Skeletal muscle tissue (tissue), 4 donors: ENCODE measurements around the gene SCGB3A2. TPM values are rescaled to one million over a fixed set of nuclear protein-coding genes. Genes with fewer than 3 reads are reported as not detected.

Experiments
- H3K27ac ChIP-seq: one replicate; pipeline ENCODE4 v1.7.0; 2013; ENCODE audit warnings: mild to moderate bottlenecking, low read depth, low read length, inconsistent platforms
- H3K27me3 ChIP-seq, 3 donors: one replicate each; pipeline ENCODE4 v1.7.0; 2013; ENCODE audit warnings: low read length in 3 of 3; ENCODE audit not compliant: control insufficient read depth in 3 of 3, insufficient read depth in 3 of 3
- H3K36me3 ChIP-seq, 3 donors: one replicate each; pipeline ENCODE4 v1.7.0; 2013; ENCODE audit warnings: low read length in 3 of 3; ENCODE audit not compliant: control insufficient read depth in 3 of 3, insufficient read depth in 3 of 3
- H3K4me1 ChIP-seq, 3 donors: one replicate each; pipeline ENCODE4 v1.7.0; 2013; ENCODE audit warnings: low read length in 3 of 3, mild to moderate bottlenecking in 3 of 3; ENCODE audit not compliant: control insufficient read depth in 3 of 3, insufficient read depth in 3 of 3
- H3K4me3 ChIP-seq, 3 donors: one replicate each; pipeline ENCODE4 v1.7.0; 2013; ENCODE audit warnings: low read length in 3 of 3
- H3K9ac ChIP-seq, 3 donors: one replicate each; pipeline ENCODE4 v1.7.0; 2013; ENCODE audit warnings: low read length in 3 of 3, mild to moderate bottlenecking in 3 of 3, moderate library complexity in 2 of 3, low read depth in 1 of 3
- H3K9me3 ChIP-seq, 3 donors: one replicate each; pipeline ENCODE4 v1.7.0; 2013; ENCODE audit warnings: low read length in 3 of 3; ENCODE audit not compliant: control insufficient read depth in 3 of 3
- total RNA-seq: library from RNA; depleted of rRNA; stranded (reverse); fragments of >200 nt; gene quantifications from one replicate; pipeline ENCODE4 v1.2.3, GENCODE V29; 2014
- donor health status: Osteomylitis.

The SCGB3A2 gene
- total RNA-seq, 1 donor from 2014 or later = not detected

DNA sequence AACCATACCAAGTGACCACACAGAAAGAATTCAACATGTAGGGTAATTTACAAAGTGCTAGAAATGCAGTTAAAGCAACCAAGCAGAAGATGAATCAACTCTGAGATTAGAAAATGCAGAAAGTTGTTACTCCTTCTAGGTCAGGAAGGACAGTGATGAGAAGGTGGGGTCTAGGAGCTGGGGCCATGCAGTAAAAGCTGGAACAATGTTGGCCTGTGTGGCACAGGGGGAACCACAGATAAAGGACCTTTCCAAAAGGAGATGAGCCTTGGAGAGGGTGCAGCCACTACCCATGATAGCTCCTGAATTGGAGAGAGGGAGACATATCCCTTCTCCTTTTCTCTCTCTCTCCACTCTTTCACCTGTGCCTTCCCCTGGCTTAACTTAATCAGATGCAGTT, 2.4 kb upstream of the SCGB3A2 start:
- Histone ChIP-seq H3K9ac (no peak overlapping the region), H3K36me3 (no peaks in the 10 kb centered on the region), H3K9me3 (no peaks in the 10 kb centered on the region), H3K4me1 (no peaks in the 10 kb centered on the region), H3K27me3 (no peaks in the 10 kb centered on the region), H3K27ac (no peak overlapping the region), H3K4me3 (no peak overlapping the region)

DNA sequence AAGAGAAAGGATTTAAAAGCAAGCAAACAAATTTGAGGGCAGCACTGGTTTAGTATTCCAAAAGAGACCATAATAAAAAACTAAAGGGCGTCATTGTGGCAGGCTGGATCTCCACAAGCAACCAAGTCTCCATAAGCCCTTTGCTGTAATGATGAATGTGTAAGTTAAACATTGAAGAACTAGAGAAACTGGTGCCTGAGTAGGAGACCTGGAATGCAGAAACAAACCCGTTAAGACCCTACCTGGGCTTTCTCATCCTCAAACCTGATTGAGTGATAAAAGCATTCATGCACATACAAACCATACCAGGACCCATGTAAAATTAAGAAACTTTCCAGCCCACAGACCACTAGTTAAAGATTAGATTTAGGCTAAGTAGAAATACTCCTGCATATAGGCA, 1.9 kb upstream of the SCGB3A2 start:
- Histone ChIP-seq H3K4me1 (no peaks in the 10 kb centered on the region), H3K27ac (no peak overlapping the region)

DNA sequence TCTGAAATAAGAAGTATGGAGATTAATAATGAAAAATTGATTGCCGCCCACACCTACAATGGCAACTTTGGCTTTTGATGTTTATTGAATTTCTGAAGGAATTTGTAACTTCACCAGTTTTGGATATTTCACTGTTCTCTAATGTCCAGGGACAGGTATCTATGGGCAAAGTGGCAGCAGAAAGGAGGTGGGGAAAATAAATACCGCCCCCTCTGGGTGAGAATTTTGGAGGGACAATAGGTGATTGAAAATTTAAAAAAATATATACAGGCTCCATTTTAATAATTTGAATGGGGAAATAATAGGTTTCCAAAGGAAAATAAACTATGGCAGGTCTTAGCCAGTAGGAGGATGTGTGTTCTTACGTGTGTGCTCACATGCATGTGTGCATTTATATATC, 1.3 kb downstream of the SCGB3A2 start:
- no peak overlapping the region for H3K4me3 ChIP-seq
- H3K36me3 ChIP-seq = no peaks in the 10 kb centered on the region
- no peaks in the 10 kb centered on the region for H3K9me3 ChIP-seq
- H3K27ac ChIP-seq = no peak overlapping the region
- H3K4me1 ChIP-seq = no peaks in the 10 kb centered on the region
- H3K9ac ChIP-seq = no peak overlapping the region
- no peaks in the 10 kb centered on the region for H3K27me3 ChIP-seq

More for the DNA sequence above, 1.9 kb upstream of the SCGB3A2 start:
- H3K9me3 ChIP-seq = no peaks in the 10 kb centered on the region
- H3K27me3 ChIP-seq = no peaks in the 10 kb centered on the region
- no peak overlapping the region for H3K9ac ChIP-seq
- no peak overlapping the region for H3K4me3 ChIP-seq
- no peaks in the 10 kb centered on the region for H3K36me3 ChIP-seq

DNA sequence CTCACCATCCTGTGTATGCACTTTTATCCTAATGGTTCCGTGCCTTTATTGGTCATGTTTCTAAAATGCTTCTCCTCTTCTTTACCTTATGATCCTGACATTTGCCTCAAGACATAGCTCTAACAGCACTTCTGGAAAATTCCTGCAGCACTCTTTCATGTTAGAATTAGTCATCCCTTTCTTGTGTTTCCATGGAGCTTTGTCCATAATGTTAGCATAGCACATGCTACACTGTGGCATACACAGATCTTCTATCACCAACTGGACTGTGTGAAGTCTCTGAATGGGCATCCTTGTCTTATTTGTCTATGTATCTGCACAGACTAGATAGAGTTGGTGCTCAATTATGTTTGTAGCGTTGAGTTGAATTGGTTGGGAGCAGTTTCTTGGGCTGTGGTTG, 2.0 kb downstream of the SCGB3A2 start:
- no peaks in the 10 kb centered on the region for H3K9me3 ChIP-seq
- no peaks in the 10 kb centered on the region for H3K4me1 ChIP-seq
- H3K9ac ChIP-seq = no peak overlapping the region
- H3K27ac ChIP-seq = no peak overlapping the region
- no peaks in the 10 kb centered on the region for H3K36me3 ChIP-seq
- no peak overlapping the region for H3K4me3 ChIP-seq
- no peaks in the 10 kb centered on the region for H3K27me3 ChIP-seq

DNA sequence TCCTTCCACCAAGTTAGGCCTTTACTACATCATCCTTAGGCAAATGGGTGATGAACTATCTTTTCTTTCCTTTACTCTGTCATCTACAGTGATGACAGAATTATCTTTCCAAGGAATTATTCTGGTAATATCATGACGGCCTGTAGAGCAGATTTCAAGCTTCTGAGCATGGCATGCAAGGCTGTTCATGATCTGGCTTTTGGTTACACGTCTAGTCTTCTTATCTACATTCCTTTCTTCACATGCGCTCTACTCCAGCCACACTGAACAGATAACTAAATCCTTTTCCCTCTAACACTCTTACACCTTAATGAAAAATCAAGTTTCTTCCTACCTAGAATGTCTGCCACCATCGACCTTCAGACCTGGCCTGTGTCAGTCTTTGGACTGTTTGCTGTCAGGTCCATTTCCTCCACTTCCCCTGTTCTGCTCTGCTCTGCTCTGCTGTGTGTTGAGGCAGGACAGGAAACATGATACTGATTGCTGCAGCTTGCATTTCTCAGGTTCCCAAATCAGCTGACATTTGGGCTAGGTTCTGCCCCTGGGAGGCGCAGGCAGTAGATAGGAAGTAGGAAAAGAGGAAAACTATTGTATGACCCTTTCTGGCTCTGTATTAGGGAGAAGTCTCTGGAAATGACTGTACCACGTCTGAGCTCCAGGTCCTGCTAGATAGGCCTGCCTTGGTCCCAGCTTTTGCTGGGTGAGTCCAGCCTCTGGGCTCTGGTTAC, 4.2 kb downstream of the SCGB3A2 start:
- Histone ChIP-seq H3K27ac (no peak overlapping the region), H3K9ac (no peak overlapping the region)

DNA sequence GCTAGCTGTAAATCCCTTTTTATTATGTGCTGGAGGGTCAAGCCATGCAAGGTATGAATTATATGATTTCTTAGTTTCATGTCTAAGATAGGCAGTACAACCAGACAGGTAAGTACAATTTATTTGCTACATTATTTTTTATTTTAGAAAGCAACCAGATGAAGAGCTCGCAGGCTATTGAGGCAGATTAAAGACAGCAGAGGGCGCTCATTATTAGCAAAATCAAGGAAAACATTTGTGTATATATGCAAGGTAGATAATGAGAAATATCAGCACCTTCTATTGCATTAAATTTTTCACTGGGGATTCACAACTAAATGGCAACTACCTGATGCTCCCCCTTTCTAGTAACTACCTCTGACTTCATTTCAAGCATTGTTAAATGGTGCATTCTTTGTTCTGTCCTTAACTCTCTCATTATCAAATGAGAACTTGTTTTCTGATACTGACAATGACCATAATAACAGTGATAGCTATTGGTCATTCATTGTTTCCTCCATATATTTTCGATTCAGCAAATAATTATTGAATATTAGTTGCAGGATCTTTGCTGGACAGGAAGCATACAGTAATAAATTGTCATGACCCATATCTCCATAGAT, 8.6 kb downstream of the SCGB3A2 start:
- no peaks in the 10 kb centered on the region for H3K4me1 ChIP-seq
- no peak overlapping the region for H3K27ac ChIP-seq
- no peak overlapping the region for H3K9ac ChIP-seq
- no peaks in the 10 kb centered on the region for H3K36me3 ChIP-seq
- no peaks in the 10 kb centered on the region for H3K9me3 ChIP-seq
- H3K27me3 ChIP-seq = no peaks in the 10 kb centered on the region
- H3K4me3 ChIP-seq = no peak overlapping the region

More for the DNA sequence above, 4.2 kb downstream of the SCGB3A2 start:
- no peaks in the 10 kb centered on the region for H3K36me3 ChIP-seq
- no peaks in the 10 kb centered on the region for H3K4me1 ChIP-seq
- no peak overlapping the region for H3K4me3 ChIP-seq
- H3K27me3 ChIP-seq = no peaks in the 10 kb centered on the region
- no peaks in the 10 kb centered on the region for H3K9me3 ChIP-seq

DNA sequence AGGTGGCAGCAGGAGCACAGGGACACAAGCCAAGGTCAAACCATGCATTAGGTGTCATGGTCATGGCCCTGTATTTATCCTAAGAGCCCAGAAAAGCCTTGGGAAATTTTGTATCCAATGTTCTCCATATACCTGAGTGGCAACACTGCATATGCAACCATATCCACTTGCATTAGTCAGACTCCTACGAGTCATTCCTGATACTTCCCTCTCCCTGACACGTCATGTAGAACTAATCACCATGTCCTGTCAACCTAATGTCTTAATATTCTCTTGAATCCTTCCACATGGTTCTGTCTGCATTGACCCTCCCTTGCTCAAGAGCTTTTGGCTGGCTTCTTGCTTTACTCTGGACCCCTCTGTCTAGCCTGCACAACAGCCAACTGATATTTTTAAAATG, 9.4 kb downstream of the SCGB3A2 start:
- H3K4me3 ChIP-seq = no peak overlapping the region
- no peak overlapping the region for H3K27ac ChIP-seq
- H3K4me1 ChIP-seq = no peaks in the 10 kb centered on the region
- no peak overlapping the region for H3K9ac ChIP-seq
- H3K27me3 ChIP-seq = no peaks in the 10 kb centered on the region
- no peaks in the 10 kb centered on the region for H3K9me3 ChIP-seq
- no peaks in the 10 kb centered on the region for H3K36me3 ChIP-seq

DNA sequence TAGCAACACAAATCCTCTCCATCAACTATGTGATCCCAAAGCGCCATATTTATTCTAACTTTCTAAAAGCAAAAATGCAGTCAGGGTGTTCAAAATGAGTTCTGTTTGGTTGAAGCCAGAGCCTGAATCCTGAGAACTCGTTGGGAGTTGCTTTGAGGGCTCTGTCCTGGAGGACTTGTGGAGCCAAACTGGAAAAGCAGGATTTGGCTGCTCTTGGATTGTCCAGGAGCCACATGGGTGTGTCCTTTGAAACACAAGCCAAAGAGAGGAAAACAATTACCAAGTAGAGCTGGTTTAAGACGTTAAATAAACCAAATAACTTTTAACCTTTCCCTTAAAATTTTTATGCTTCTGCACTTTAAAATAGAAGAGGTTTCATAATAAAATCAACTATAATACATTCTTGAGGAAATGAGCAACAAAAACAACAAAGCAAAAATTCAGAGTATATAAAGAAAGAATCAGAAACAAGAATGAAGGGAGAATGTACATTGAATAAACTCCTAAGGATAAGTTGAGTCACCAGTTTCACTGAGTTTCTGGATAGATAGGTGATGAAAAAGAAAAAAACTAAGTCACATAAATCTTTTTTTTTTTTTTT, 14.3 kb downstream of the SCGB3A2 start:
- Histone ChIP-seq H3K4me3 (no peak overlapping the region), H3K4me1 (no peaks in the 10 kb centered on the region), H3K9me3 (no peaks in the 10 kb centered on the region), H3K36me3 (no peaks in the 10 kb centered on the region), H3K27me3 (no peaks in the 10 kb centered on the region), H3K9ac (no peak overlapping the region), H3K27ac (no peak overlapping the region)

DNA sequence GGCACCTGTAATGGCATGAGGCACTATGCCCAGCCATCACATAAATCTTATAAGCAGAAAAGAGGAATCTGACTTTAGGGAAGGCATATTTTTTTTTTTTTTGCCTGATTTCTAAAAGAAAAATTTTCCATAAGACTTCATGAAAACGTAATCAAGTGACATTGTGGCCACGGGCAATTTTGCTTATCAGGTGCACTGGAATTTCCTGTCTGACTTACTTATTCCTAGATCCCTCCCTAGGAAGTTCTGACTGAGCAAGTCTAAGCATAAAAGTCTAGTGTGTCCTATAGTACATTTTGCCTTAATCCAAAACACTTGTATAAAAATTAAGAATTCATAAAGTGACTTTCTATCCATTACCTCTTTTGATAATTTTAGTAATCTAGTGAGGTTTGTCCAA, 15.3 kb downstream of the SCGB3A2 start:
- H3K27me3 ChIP-seq = no peaks in the 10 kb centered on the region
- H3K9ac ChIP-seq = no peak overlapping the region
- H3K4me3 ChIP-seq = no peak overlapping the region
- no peaks in the 10 kb centered on the region for H3K36me3 ChIP-seq
- H3K27ac ChIP-seq = no peak overlapping the region
- no peaks in the 10 kb centered on the region for H3K4me1 ChIP-seq
- no peaks in the 10 kb centered on the region for H3K9me3 ChIP-seq

GRCh38 chr5:147895864-147896263, 17.4 kb downstream of the SCGB3A2 start:
- Histone ChIP-seq H3K9me3 (no peaks in the 10 kb centered on the region), H3K4me1 (no peaks in the 10 kb centered on the region), H3K9ac (no peak overlapping the region), H3K27ac (no peak overlapping the region), H3K4me3 (no peak overlapping the region), H3K36me3 (no peaks in the 10 kb centered on the region), H3K27me3 (no peaks in the 10 kb centered on the region)
